ENCODE data around the gene OCEL1.
A peak's percentile ranks its signal among the peaks of the same experiment; 100 is the strongest.
"Not testable (repeated sequence)": the region's sequence is repeated elsewhere in the genome, so short reads cannot be mapped to it uniquely, and the experiment has no call there.

OCEL1 gene

GRCh38 chr19:17266589-17266974 lies 40.6 kb downstream of the OCEL1 start:
- no peak for DNase-seq

GRCh38 chr19:17266975-17267788 lies 41.2 kb downstream of the OCEL1 start, which contains the start of gene BABAM1:
Gene BABAM1, plus strand, starts transcription at chr19:17267443. Its CDS starts 1,364 bp downstream, at chr19:17268807.
- peak; percentile 88 for DNase-seq

DNA sequence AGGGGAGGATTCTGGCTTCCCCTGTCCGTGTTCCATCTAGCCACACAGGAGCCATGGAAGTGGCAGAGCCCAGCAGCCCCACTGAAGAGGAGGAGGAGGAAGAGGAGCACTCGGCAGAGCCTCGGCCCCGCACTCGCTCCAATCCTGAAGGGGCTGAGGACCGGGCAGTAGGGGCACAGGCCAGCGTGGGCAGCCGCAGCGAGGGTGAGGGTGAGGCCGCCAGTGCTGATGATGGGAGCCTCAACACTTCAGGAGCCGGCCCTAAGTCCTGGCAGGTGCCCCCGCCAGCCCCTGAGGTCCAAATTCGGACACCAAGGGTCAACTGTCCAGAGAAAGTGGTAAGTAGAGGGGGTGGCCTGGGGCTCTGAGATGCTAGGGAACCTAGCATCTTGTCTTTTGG lies 42.7 kb downstream of the OCEL1 start:
- DNase-seq, result no peak

- not testable (repeated sequence) for DNase-seq
These were observed 48.9 kb downstream of the OCEL1 start for GRCh38 chr19:17274892-17275291.

GRCh38 chr19:17275441-17276175 lies 49.6 kb downstream of the OCEL1 start:
- DNase-seq, result no peak
